Stomach (tissue), 4 donors: Measurements from ENCODE around the gene NEO1.

Experiments used
- EP300 ChIP-seq: sonication (generic); formaldehyde crosslinking; IDR thresholded peaks from one replicate; pipeline ENCODE4 v1.6.1; 2017; ENCODE audit warnings: antibody characterized with exemption
- POLR2A ChIP-seq, 4 donors: fragments of 450-650 bp; IDR thresholded peaks; one replicate each; pipeline ENCODE4 v1.6.1; 2016; ENCODE audit warnings: antibody characterized with exemption in 4 of 4, control low read depth in 2 of 4, mild to moderate bottlenecking in 1 of 4, moderate library complexity in 1 of 4
- POLR2AphosphoS5 ChIP-seq, 3 donors: sonication (generic); formaldehyde crosslinking; IDR thresholded peaks; one replicate each; pipeline ENCODE4 v1.6.1; 2016; ENCODE audit warnings: antibody characterized with exemption in 3 of 3
- TF ChIP-seq, protein P1 (sequence below), 7 experiments: fragments of 450-650 bp in 4 of 7; fragments of 200-600 bp in 3 of 7; sonication (generic) in 3 of 7; IDR thresholded peaks; one replicate each; pipeline ENCODE4 v1.5.1; 2016 to 2019; ENCODE audit warnings: antibody characterized with exemption in 7 of 7, control low read depth in 2 of 7, mild to moderate bottlenecking in 1 of 7

DNA sequence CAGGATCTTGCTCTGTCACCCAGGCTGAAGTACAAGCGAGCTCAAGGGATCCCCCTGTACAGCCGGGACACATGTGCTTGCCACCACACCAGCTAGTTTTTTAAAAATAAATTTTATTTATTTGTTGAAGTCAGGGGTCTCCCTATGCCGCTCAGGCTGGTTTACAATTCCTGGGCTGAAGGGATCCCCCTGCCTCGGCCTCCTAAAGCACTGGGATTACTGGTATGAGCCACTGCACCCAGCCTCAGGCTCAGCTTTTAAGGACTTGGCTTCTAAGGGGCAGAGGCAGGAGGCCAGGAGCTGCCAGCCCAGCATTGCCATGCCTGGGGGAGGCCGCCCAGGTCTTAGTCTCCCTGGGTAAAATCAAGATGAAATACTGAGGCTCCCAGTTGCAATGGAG, 279.2 kb downstream of the NEO1 start:
- TF ChIP-seq EP300 (no peak), POLR2A (IDR thresholded peaks at IDR 0.05) (no peak), POLR2AphosphoS5 (IDR thresholded peaks at IDR 0.05) (no peak)
- TF ChIP-seq, protein P1, sequence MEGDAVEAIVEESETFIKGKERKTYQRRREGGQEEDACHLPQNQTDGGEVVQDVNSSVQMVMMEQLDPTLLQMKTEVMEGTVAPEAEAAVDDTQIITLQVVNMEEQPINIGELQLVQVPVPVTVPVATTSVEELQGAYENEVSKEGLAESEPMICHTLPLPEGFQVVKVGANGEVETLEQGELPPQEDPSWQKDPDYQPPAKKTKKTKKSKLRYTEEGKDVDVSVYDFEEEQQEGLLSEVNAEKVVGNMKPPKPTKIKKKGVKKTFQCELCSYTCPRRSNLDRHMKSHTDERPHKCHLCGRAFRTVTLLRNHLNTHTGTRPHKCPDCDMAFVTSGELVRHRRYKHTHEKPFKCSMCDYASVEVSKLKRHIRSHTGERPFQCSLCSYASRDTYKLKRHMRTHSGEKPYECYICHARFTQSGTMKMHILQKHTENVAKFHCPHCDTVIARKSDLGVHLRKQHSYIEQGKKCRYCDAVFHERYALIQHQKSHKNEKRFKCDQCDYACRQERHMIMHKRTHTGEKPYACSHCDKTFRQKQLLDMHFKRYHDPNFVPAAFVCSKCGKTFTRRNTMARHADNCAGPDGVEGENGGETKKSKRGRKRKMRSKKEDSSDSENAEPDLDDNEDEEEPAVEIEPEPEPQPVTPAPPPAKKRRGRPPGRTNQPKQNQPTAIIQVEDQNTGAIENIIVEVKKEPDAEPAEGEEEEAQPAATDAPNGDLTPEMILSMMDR (IDR thresholded peaks at IDR 0.05) = no peak
